ENCODE measurements around the gene FBXO45. TPM values are rescaled to one million over a fixed set of nuclear protein-coding genes. Genes with fewer than 3 reads are reported as not detected.
A peak's percentile ranks its signal among the peaks of the same experiment; 100 is the strongest.

Gene FBXO45
- total and polyA plus RNA-seq, 9 of the 15 experiments (the other 6 are each of a cell fraction or from before 2014, with no cell fraction given): 15.2 to 52.8 (median 37.0) TPM

DNA sequence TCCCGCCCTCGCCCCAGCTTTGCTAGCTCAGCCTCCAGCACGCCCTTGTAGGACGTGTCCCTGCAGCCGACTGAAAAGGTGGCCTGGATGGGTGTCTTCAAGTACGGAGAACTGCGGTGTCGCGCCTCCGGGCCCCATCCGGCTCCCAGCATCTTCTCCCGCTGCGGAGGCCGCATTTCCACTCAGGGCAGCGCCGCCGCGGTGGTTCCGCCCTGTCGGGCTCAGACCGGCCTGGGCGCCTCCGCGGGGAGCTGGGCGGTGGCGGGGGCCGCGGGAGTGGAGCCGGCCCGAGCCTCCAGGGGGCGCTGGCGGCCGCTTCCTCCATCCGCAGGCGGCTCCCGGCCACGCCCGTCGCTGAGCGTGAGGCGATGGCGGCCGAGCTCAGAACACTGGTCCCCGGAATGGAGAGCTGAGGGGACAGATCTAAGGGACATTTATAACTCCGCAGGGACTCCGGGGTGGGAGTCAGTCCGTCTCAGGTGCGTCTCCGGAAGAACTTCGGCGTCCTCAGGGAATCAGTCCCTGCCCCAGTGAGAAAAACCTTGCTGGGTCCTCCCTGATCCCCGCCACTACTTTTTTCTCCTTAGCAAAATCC is 39.7 kb upstream of the FBXO45 start (continued):
- TF ChIP-seq, protein P1, sequence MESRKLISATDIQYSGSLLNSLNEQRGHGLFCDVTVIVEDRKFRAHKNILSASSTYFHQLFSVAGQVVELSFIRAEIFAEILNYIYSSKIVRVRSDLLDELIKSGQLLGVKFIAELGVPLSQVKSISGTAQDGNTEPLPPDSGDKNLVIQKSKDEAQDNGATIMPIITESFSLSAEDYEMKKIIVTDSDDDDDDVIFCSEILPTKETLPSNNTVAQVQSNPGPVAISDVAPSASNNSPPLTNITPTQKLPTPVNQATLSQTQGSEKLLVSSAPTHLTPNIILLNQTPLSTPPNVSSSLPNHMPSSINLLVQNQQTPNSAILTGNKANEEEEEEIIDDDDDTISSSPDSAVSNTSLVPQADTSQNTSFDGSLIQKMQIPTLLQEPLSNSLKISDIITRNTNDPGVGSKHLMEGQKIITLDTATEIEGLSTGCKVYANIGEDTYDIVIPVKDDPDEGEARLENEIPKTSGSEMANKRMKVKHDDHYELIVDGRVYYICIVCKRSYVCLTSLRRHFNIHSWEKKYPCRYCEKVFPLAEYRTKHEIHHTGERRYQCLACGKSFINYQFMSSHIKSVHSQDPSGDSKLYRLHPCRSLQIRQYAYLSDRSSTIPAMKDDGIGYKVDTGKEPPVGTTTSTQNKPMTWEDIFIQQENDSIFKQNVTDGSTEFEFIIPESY (CRISPR knock-in tag; IDR thresholded peaks at IDR 0.05): peak; percentile 66; the same call in 1 of the 2 replicates
- TF ChIP-seq, protein P2, sequence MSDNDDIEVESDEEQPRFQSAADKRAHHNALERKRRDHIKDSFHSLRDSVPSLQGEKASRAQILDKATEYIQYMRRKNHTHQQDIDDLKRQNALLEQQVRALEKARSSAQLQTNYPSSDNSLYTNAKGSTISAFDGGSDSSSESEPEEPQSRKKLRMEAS (CRISPR knock-in tag; IDR thresholded peaks at IDR 0.05): peak; percentile 47; the same call in 1 of the 2 replicates
- TF ChIP-seq TAF15 (IDR thresholded peaks at IDR 0.05; ENCODE audit: low read depth, low read length) (no peak), YY1 (IDR thresholded peaks at IDR 0.05; ENCODE audit: borderline replicate concordance in 1 of 3, control insufficient read depth in 1 of 3, extremely low read depth in 1 of 3, insufficient read depth in 3 of 3, insufficient read length in 1 of 3, insufficient replicate concordance in 2 of 3, low read depth in 1 of 3, low read length in 2 of 3) (peak; percentile 44 to 91 (median 85)), POLR2A (conservative IDR thresholded peaks at IDR 0.05) (peak; percentile 74), NFYB (IDR thresholded peaks at IDR 0.05; ENCODE audit: extremely low read depth, insufficient read length) (no peak), BHLHE40 (IDR thresholded peaks at IDR 0.05; ENCODE audit: low read length) (0 out of 2 replicates have a peak, but pooled peaks have one; percentile 13), MAZ (CRISPR knock-in tag; conservative IDR thresholded peaks at IDR 0.05 in 1 of 2, IDR thresholded peaks at IDR 0.05 in 1 of 2) (peak; percentile 61 to 65; a peak in 3 of 4 replicates), FOSL1 (tag; conservative IDR thresholded peaks at IDR 0.05) (no peak), SMAD4 (CRISPR knock-in tag; conservative IDR thresholded peaks at IDR 0.05) (peak; percentile 70; the same call in 1 of the 2 replicates), POLR2G (IDR thresholded peaks at IDR 0.05; ENCODE audit: low read depth, low read length) (peak; percentile 91), SOX6 (IDR thresholded peaks at IDR 0.05) (peak; percentile 63), L3MBTL2 (IDR thresholded peaks at IDR 0.05) (peak; percentile 84), KLF6 (CRISPR knock-in tag; IDR thresholded peaks at IDR 0.05; ENCODE audit: borderline replicate concordance) (no peak; the same call in 1 of the 2 replicates), ZNF41 (CRISPR knock-in tag; conservative IDR thresholded peaks at IDR 0.05) (peak; percentile 6; the same call in 1 of the 2 replicates), ZNF134 (CRISPR knock-in tag; conservative IDR thresholded peaks at IDR 0.05) (no peak), MTA3 (IDR thresholded peaks at IDR 0.05; ENCODE audit: borderline replicate concordance) (peak; percentile 74), GATAD2B (IDR thresholded peaks at IDR 0.05; ENCODE audit: borderline replicate concordance) (peak; percentile 80)
- TF ChIP-seq, protein P3, sequence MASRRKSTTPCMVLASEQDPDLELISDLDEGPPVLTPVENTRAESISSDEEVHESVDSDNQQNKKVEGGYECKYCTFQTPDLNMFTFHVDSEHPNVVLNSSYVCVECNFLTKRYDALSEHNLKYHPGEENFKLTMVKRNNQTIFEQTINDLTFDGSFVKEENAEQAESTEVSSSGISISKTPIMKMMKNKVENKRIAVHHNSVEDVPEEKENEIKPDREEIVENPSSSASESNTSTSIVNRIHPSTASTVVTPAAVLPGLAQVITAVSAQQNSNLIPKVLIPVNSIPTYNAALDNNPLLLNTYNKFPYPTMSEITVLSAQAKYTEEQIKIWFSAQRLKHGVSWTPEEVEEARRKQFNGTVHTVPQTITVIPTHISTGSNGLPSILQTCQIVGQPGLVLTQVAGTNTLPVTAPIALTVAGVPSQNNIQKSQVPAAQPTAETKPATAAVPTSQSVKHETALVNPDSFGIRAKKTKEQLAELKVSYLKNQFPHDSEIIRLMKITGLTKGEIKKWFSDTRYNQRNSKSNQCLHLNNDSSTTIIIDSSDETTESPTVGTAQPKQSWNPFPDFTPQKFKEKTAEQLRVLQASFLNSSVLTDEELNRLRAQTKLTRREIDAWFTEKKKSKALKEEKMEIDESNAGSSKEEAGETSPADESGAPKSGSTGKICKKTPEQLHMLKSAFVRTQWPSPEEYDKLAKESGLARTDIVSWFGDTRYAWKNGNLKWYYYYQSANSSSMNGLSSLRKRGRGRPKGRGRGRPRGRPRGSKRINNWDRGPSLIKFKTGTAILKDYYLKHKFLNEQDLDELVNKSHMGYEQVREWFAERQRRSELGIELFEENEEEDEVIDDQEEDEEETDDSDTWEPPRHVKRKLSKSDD (conservative IDR thresholded peaks at IDR 0.05; ENCODE audit: low read length): 0 out of 2 replicates have a peak, but pooled peaks have one; percentile 28
- TF ChIP-seq, protein P4, sequence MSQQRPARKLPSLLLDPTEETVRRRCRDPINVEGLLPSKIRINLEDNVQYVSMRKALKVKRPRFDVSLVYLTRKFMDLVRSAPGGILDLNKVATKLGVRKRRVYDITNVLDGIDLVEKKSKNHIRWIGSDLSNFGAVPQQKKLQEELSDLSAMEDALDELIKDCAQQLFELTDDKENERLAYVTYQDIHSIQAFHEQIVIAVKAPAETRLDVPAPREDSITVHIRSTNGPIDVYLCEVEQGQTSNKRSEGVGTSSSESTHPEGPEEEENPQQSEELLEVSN (IDR thresholded peaks at IDR 0.05; ENCODE audit: borderline replicate concordance in 1 of 2, extremely low read depth in 1 of 2, insufficient read depth in 1 of 2, insufficient read length in 1 of 2, low read depth in 1 of 2, low read length in 1 of 2, poor library complexity in 1 of 2, severe bottlenecking in 1 of 2): peak in 1 of 2 experiments; percentile 45
